BLaER1 treated with 17β-estradiol and CSF1 and Interleukin-3, amounts not matched to agents 10 nM and 100 nM (cell line): ENCODE data around the gene CELF2.

Source experiments
- H3K27ac ChIP-seq, 11 experiments: shearing (Covaris generic); formaldehyde crosslinking; 2 replicates each; pipeline ENCODE4 v1.8.1; 2022
- H3K27me3 ChIP-seq, 11 experiments: shearing (Covaris generic); formaldehyde crosslinking; 2 replicates each; pipeline ENCODE4 v1.8.1; 2022
- H3K36me3 ChIP-seq, 11 experiments: shearing (Covaris generic); formaldehyde crosslinking; 2 replicates each; pipeline ENCODE4 v1.8.1; 2022
- H3K4me1 ChIP-seq, 10 experiments: shearing (Covaris generic); formaldehyde crosslinking; 2 replicates each; pipeline ENCODE4 v1.8.1; 2022
- H3K4me2 ChIP-seq, 11 experiments: shearing (Covaris generic); formaldehyde crosslinking; 2 replicates each; pipeline ENCODE4 v1.8.1; 2022
- H3K4me3 ChIP-seq, 10 experiments: shearing (Covaris generic); formaldehyde crosslinking; 2 replicates each; pipeline ENCODE4 v1.8.1; 2022
- H3K9ac ChIP-seq, 11 experiments: shearing (Covaris generic); formaldehyde crosslinking; 2 replicates each; pipeline ENCODE4 v1.8.1; 2022
- H3K9me3 ChIP-seq, 11 experiments: shearing (Covaris generic); formaldehyde crosslinking; replicated peaks in 1 of 11; 2 replicates each; pipeline ENCODE4 v1.8.1; 2022
- H4K20me1 ChIP-seq, 11 experiments: shearing (Covaris generic); formaldehyde crosslinking; 2 replicates each; pipeline ENCODE4 v1.8.1; 2022
- Cebpa-rat ChIP-seq, 11 experiments: shearing (Covaris generic); IDR thresholded peaks; 2 replicates each; pipeline ENCODE4 v1.8.1; 2022

CELF2 gene

GRCh38 chr10:11081408-11081807 lies 63.7 kb downstream of the CELF2 start:
- Histone ChIP-seq H3K9me3 (no peaks in the 10 kb centered on the region), H3K9ac (no peak overlapping the region), H3K4me1 (no peaks in the 10 kb centered on the region), H3K4me2 (no peak overlapping the region), H3K4me3 (no peak overlapping the region), H4K20me1 (no peaks in the 10 kb centered on the region), H3K27ac (no peak overlapping the region), H3K36me3 (no peaks in the 10 kb centered on the region), H3K27me3 (no peaks in the 10 kb centered on the region)
- TF ChIP-seq Cebpa-rat (IDR thresholded peaks at IDR 0.05) = no peak

- no peaks in the 10 kb centered on the region for H4K20me1 ChIP-seq
- no peak overlapping the region for H3K4me2 ChIP-seq
- no peaks in the 10 kb centered on the region for H3K4me1 ChIP-seq
- no peak overlapping the region for H3K4me3 ChIP-seq
- H3K27me3 ChIP-seq = no peaks in the 10 kb centered on the region
- H3K27ac ChIP-seq = no peak overlapping the region
- H3K9me3 ChIP-seq = no peaks in the 10 kb centered on the region
- TF ChIP-seq Cebpa-rat (IDR thresholded peaks at IDR 0.05) = no peak
- H3K36me3 ChIP-seq = no peaks in the 10 kb centered on the region
- H3K9ac ChIP-seq = no peak overlapping the region
Measured at GRCh38 chr10:11082526-11082925, 64.9 kb downstream of the CELF2 start.

GRCh38 chr10:11083051-11083450 lies 65.4 kb downstream of the CELF2 start:
- no peak for TF ChIP-seq Cebpa-rat (IDR thresholded peaks at IDR 0.05)
- Histone ChIP-seq H3K9me3 (no peaks in the 10 kb centered on the region), H3K4me3 (no peak overlapping the region), H3K4me2 (no peak overlapping the region), H3K9ac (no peak overlapping the region), H3K36me3 (no peaks in the 10 kb centered on the region), H3K27ac (no peak overlapping the region), H3K27me3 (no peaks in the 10 kb centered on the region), H4K20me1 (no peaks in the 10 kb centered on the region), H3K4me1 (no peaks in the 10 kb centered on the region)

GRCh38 chr10:11085545-11085944 lies 67.9 kb downstream of the CELF2 start:
- H3K9ac ChIP-seq = no peak overlapping the region
- H3K9me3 ChIP-seq = no peaks in the 10 kb centered on the region
- no peak for TF ChIP-seq Cebpa-rat (IDR thresholded peaks at IDR 0.05)
- no peak overlapping the region for H3K27ac ChIP-seq
- no peak overlapping the region for H3K4me2 ChIP-seq
- H3K36me3 ChIP-seq = no peaks in the 10 kb centered on the region
- no peaks in the 10 kb centered on the region for H3K4me1 ChIP-seq
- H3K4me3 ChIP-seq = no peak overlapping the region
- H4K20me1 ChIP-seq = no peaks in the 10 kb centered on the region
- no peaks in the 10 kb centered on the region for H3K27me3 ChIP-seq

- H3K4me1 ChIP-seq = no peaks in the 10 kb centered on the region
- TF ChIP-seq Cebpa-rat (IDR thresholded peaks at IDR 0.05) = no peak
- H3K9me3 ChIP-seq = no peaks in the 10 kb centered on the region
- H3K4me3 ChIP-seq = no peak overlapping the region
- H3K36me3 ChIP-seq = no peaks in the 10 kb centered on the region
- no peaks in the 10 kb centered on the region for H4K20me1 ChIP-seq
- no peak overlapping the region for H3K4me2 ChIP-seq
- no peak overlapping the region for H3K9ac ChIP-seq
- no peak overlapping the region for H3K27ac ChIP-seq
- no peaks in the 10 kb centered on the region for H3K27me3 ChIP-seq
Measured at GRCh38 chr10:11086177-11086840, 68.6 kb downstream of the CELF2 start.

GRCh38 chr10:11087372-11087771 lies 69.7 kb downstream of the CELF2 start:
- Histone ChIP-seq H3K4me3 (no peak overlapping the region), H3K27ac (no peak overlapping the region), H4K20me1 (no peaks in the 10 kb centered on the region), H3K4me1 (no peaks in the 10 kb centered on the region), H3K27me3 (no peaks in the 10 kb centered on the region), H3K4me2 (no peak overlapping the region), H3K9ac (no peak overlapping the region), H3K36me3 (no peaks in the 10 kb centered on the region), H3K9me3 (no peaks in the 10 kb centered on the region)
- TF ChIP-seq Cebpa-rat (IDR thresholded peaks at IDR 0.05) = no peak

GRCh38 chr10:11088709-11089108 lies 71.0 kb downstream of the CELF2 start:
- no peaks in the 10 kb centered on the region for H3K9me3 ChIP-seq
- H3K4me1 ChIP-seq = no peaks in the 10 kb centered on the region
- H3K9ac ChIP-seq = no peak overlapping the region
- no peak for TF ChIP-seq Cebpa-rat (IDR thresholded peaks at IDR 0.05)
- H3K27me3 ChIP-seq = no peaks in the 10 kb centered on the region
- no peak overlapping the region for H3K4me2 ChIP-seq
- H3K4me3 ChIP-seq = no peak overlapping the region
- H3K27ac ChIP-seq = no peak overlapping the region
- H4K20me1 ChIP-seq = no peaks in the 10 kb centered on the region
- H3K36me3 ChIP-seq = no peaks in the 10 kb centered on the region

- TF ChIP-seq Cebpa-rat (IDR thresholded peaks at IDR 0.05) = no peak
- no peaks in the 10 kb centered on the region for H3K36me3 ChIP-seq
- no peak overlapping the region for H3K4me3 ChIP-seq
- no peaks in the 10 kb centered on the region for H3K4me1 ChIP-seq
- no peaks in the 10 kb centered on the region for H4K20me1 ChIP-seq
- no peak overlapping the region for H3K27ac ChIP-seq
- H3K4me2 ChIP-seq = no peak overlapping the region
- H3K9me3 ChIP-seq = no peaks in the 10 kb centered on the region
- H3K9ac ChIP-seq = no peak overlapping the region
- H3K27me3 ChIP-seq = no peaks in the 10 kb centered on the region
Measured at GRCh38 chr10:11089272-11089671, 71.6 kb downstream of the CELF2 start.

GRCh38 chr10:11091517-11092102 lies 73.9 kb downstream of the CELF2 start:
- H3K4me3 ChIP-seq = no peak overlapping the region
- no peaks in the 10 kb centered on the region for H3K36me3 ChIP-seq
- H3K4me2 ChIP-seq = no peak overlapping the region
- no peak overlapping the region for H3K27ac ChIP-seq
- no peaks in the 10 kb centered on the region for H4K20me1 ChIP-seq
- H3K9me3 ChIP-seq = no peaks in the 10 kb centered on the region
- no peaks in the 10 kb centered on the region for H3K27me3 ChIP-seq
- no peaks in the 10 kb centered on the region for H3K4me1 ChIP-seq
- no peak for TF ChIP-seq Cebpa-rat (IDR thresholded peaks at IDR 0.05)
- H3K9ac ChIP-seq = no peak overlapping the region
